HAP-1 (cell line): ENCODE results near the gene ZNF862.

Experiments
- DNase-seq, 2 experiments: peaks; one replicate each; pipeline ENCODE4 v3.0.0-alpha.2; 2016 to 2020; ENCODE audit warnings: low spot score in 2 of 2
- H3K27me3 ChIP-seq: fragments of 250-450 bp; sonication (Bioruptor Pico); 2 replicates; pipeline ENCODE4 v1.5.1; 2020; ENCODE audit warnings: low read depth, mild to moderate bottlenecking, moderate library complexity
- H3K36me3 ChIP-seq: fragments of 250-450 bp; sonication (Bioruptor Pico); replicated peaks from 2 replicates; pipeline ENCODE4 v1.5.1; 2020; ENCODE audit warnings: mild to moderate bottlenecking
- H3K4me1 ChIP-seq: fragments of 250-450 bp; sonication (Bioruptor Pico); 2 replicates; pipeline ENCODE4 v1.5.1; 2020; ENCODE audit warnings: mild to moderate bottlenecking
- H3K4me3 ChIP-seq: fragments of 250-450 bp; sonication (Bioruptor Pico); 2 replicates; pipeline ENCODE4 v1.5.1; 2020; ENCODE audit warnings: mild to moderate bottlenecking, moderate library complexity
- H3K9me3 ChIP-seq: fragments of 250-450 bp; sonication (Bioruptor Pico); 2 replicates; pipeline ENCODE4 v1.5.1; 2020; ENCODE audit warnings: mild to moderate bottlenecking, moderate library complexity
- in situ Hi-C: fragments of 300-500 bp; cut with MboI; formaldehyde crosslinking; loops from 3 replicates; pipeline ENCODE4 v1.14.3; 2020; ENCODE audit warnings: low sequenced_read_pairs, inconsistent platforms, mixed read lengths

The ZNF862 gene

DNA sequence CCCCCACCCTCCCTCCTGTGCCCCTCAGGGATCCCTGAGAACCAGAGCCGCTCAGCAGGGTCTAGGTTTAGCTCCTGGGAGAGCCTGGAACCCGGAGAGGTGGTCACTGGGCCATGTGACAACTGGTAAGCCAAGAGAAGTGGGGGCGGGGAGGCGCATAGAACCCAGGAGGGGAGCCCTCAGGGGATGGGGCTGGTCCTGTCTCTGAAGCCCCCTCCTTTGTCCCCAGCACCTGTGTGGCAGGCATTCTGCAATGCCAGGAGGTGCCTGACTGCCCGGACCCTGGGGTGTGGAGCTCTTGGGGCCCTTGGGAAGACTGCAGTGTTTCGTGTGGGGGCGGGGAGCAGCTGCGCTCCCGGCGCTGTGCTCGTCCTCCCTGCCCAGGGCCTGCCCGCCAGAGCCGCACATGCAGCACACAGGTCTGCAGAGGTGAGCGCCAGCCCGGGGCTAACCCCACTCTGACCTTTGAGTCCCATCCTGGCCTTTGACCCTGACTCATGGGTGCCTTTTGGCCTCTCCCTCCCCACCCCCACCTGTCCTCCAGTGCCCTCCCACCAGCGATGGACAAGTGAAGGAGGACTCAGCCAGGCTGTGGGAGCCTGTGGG is 22.4 kb upstream of the ZNF862 start:
- in situ Hi-C loops: no loop called here
- H3K9me3 ChIP-seq: no peaks in the 10 kb centered on the region

DNA sequence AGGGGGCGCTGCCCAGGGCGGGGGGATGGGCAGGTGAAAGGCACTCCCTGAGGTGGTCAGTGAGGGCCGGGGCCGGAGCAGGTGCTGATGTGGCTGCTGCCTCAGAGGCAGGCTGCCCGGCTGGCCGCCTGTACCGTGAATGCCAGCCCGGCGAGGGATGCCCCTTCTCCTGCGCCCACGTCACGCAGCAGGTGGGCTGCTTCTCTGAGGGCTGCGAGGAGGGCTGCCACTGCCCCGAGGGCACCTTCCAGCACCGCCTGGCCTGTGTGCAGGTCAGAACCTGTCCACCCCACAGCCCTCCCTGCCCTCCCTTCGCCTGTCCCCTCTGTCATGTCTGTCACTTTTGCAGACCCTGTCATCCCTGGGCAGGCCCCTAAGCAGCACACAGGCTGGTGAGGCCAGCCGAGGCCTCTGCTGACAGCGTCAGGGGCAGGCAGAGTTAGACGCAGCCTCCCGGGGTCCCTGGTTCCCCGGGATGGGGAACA is 21.9 kb upstream of the ZNF862 start:
- no peak for DNase-seq
- no peaks in the 10 kb centered on the region for H3K27me3 ChIP-seq
- no peak overlapping the region for H3K4me3 ChIP-seq
- in situ Hi-C loops: no loop called here
- no peaks in the 10 kb centered on the region for H3K4me1 ChIP-seq
- no peaks in the 10 kb centered on the region for H3K36me3 ChIP-seq
- no peaks in the 10 kb centered on the region for H3K9me3 ChIP-seq

More for the DNA sequence above, 22.4 kb upstream of the ZNF862 start:
- Histone ChIP-seq H3K4me3 (no peak overlapping the region), H3K36me3 (no peaks in the 10 kb centered on the region), H3K4me1 (no peaks in the 10 kb centered on the region), H3K27me3 (no peaks in the 10 kb centered on the region)
- no peak for DNase-seq

DNA sequence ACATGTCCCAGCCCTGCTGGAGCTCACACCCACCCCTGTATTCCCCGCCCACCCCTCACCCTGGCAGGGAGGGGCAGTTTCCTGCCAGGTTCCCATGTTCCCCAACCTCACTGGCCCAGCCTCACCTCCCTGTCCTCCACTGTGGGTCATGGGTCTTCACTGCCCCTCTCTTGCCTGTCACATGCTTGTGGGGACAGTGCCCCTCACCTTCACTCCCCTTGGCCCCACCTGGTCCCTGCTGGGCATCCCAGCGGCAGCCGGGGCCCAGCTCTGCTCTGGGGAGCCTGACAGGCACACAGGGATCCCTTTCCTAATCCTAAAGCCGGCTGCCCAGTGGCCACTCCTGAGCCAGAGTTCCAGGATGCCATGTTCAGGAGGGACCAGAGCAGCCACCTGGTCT is 21.4 kb upstream of the ZNF862 start:
- Histone ChIP-seq H3K27me3 (no peaks in the 10 kb centered on the region), H3K4me1 (no peaks in the 10 kb centered on the region), H3K36me3 (no peaks in the 10 kb centered on the region), H3K9me3 (no peaks in the 10 kb centered on the region), H3K4me3 (no peak overlapping the region)
- no peak for DNase-seq
- in situ Hi-C loops: no loop called here

DNA sequence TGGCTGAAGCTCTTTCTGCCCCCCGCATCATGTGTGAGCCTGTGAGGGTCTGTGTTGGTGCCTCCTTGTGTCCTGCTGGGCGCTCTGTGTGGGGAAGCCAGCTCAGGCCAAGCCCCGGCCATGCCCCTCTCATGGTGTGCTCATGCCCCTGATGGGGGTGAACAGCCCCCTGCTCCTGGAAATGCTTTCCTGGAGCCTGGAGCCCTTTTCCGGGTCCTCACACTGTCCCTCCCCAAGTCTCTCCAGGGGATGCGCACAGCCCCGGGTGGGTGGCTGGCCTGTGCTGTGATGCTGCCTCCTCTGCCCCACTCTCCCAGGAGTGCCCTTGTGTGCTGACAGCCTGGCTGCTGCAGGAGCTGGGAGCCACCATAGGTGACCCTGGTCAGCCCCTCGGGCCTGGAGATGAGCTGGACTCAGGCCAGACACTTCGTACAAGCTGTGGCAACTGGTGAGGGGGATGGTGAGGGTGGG is 20.8 kb upstream of the ZNF862 start:
- Histone ChIP-seq H3K4me1 (no peaks in the 10 kb centered on the region), H3K27me3 (no peaks in the 10 kb centered on the region)
- in situ Hi-C loops: no loop called here

DNA sequence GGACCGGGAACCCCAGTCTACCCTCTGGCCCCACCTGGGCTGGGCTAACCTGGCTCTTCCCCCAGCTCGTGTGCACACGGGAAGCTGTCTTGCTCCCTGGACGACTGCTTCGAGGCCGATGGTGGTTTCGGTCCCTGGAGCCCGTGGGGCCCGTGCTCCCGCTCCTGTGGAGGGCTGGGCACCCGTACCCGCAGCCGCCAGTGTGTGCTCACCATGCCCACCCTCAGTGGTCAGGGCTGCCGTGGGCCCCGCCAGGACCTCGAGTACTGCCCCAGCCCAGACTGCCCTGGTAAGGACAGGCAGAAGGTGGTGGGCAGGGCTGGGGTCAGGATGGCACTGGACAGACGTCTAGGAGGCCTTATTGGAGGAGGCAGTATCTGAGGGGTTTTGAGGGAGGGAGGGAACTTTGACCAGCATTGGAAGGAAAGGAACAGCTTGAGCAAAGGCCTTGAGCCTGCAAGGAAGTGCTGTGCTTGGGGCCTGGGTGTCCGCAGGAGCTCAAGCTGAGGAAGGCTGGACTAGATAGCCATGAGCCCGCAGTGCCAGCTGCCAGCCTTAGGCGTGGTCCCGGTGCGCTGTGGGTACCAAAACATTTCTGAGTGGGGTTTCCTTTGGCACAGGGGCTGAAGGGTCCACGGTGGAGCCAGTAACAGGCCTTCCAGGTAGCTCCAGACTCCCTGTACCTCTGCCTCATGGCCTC is 20.2 kb upstream of the ZNF862 start:
- no peak for DNase-seq
- Histone ChIP-seq H3K4me1 (no peaks in the 10 kb centered on the region), H3K9me3 (no peaks in the 10 kb centered on the region), H3K36me3 (no peaks in the 10 kb centered on the region), H3K27me3 (no peaks in the 10 kb centered on the region), H3K4me3 (no peak overlapping the region)
- in situ Hi-C loops: no loop called here

More for the DNA sequence above, 20.8 kb upstream of the ZNF862 start:
- H3K4me3 ChIP-seq: no peak overlapping the region
- no peaks in the 10 kb centered on the region for H3K9me3 ChIP-seq
- H3K36me3 ChIP-seq: no peaks in the 10 kb centered on the region
- DNase-seq: no peak

DNA sequence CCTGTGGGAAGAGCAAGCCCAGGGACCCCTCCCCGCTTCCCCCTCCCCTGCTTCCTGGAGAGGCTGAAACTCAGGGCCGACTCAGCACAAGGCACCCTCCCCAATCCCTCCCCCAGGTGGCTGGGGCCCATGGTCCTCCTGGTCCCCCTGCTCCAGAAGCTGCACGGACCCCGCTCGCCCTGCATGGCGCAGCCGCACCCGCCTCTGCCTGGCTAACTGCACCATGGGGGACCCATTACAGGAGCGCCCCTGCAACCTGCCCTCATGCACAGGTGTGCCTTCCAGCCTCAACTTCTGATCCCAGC is 19.7 kb upstream of the ZNF862 start:
- DNase-seq: no peak
- H3K4me3 ChIP-seq: no peak overlapping the region
- no peaks in the 10 kb centered on the region for H3K36me3 ChIP-seq
- no peaks in the 10 kb centered on the region for H3K9me3 ChIP-seq
- in situ Hi-C loops: no loop called here
- no peaks in the 10 kb centered on the region for H3K4me1 ChIP-seq
- H3K27me3 ChIP-seq: no peaks in the 10 kb centered on the region

DNA sequence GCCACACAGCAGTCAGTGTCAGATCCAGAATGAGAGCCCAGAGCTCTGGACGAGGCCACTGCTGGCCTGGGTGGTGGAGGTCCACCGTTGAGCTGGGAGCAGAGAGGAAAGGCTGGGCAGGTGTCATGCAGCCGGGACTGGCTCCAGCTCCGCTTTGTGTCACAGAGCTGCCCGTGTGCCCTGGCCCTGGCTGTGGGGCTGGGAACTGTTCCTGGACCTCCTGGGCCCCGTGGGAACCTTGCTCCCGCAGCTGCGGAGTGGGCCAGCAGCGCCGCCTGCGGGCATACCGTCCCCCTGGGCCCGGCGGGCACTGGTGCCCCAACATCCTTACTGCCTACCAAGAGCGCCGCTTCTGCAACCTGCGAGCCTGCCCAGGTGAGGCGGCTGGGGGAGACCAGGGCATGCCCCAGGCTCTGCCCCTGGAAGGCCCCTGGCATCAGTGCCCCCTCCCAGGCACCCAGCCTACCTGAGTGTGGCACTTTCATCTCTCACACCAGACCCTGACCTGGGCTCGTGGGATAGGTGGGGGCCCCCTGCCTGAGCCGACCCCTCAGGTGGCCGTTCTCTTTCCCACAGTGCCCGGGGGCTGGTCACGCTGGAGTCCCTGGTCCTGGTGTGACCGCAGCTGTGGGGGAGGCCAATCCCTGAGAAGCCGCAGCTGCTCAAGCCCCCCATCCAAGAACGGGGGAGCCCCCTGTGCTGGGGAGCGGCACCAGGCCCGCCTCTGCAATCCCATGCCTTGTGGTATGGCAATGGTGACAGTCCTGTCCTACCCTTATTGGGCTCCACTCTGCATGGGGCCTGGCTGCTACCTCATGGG is 18.8 kb upstream of the ZNF862 start:
- H3K4me3 ChIP-seq: no peak overlapping the region
- H3K4me1 ChIP-seq: no peaks in the 10 kb centered on the region
- in situ Hi-C loops: no loop called here
- H3K9me3 ChIP-seq: no peaks in the 10 kb centered on the region
- no peaks in the 10 kb centered on the region for H3K27me3 ChIP-seq
- H3K36me3 ChIP-seq: no peaks in the 10 kb centered on the region
- no peak for DNase-seq

DNA sequence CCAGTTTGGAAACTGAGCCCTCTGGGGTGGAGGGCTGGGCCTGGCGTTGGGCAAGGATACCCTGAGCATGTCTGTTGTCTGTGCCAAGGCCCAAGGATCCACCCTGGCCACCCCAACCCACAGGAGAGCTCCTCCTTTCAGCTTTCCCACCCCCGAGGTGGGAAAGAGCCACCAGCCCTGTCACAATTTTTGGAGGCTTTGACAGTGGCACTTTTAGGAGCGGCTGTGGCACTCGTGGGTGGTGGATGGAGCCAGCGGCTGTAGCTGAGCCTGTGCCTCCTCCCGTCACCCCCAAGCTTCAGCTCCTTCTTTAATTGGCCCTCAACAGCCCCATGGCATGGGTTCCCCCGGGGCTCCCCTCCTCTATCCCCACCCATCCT is 18.2 kb upstream of the ZNF862 start:
- H3K36me3 ChIP-seq: no peaks in the 10 kb centered on the region

DNA sequence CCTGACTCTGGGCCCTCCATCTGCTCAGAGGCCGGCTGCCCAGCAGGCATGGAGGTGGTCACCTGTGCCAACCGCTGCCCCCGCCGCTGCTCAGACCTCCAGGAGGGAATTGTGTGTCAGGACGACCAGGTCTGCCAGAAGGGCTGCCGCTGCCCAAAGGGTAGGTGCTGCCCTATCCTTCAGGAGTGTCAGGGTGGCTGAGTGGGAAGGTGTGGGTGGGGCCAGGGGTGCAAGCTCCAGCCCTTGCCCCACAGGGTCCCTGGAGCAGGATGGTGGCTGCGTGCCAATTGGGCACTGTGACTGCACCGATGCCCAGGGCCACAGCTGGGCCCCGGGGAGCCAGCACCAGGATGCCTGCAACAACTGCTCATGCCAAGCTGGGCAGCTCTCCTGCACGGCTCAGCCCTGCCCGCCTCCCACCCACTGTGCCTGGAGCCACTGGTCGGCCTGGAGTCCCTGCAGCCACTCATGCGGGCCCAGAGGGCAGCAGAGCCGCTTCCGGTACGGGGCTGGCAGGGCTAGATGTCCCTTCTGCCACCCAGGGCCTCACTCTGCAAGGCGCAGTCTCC is 17.5 kb upstream of the ZNF862 start:
- Histone ChIP-seq H3K4me1 (no peaks in the 10 kb centered on the region), H3K9me3 (no peaks in the 10 kb centered on the region), H3K36me3 (no peaks in the 10 kb centered on the region), H3K27me3 (no peaks in the 10 kb centered on the region), H3K4me3 (no peak overlapping the region)
- no peak for DNase-seq
- in situ Hi-C loops: no loop called here

More for the DNA sequence above, 18.2 kb upstream of the ZNF862 start:
- Histone ChIP-seq H3K4me3 (no peak overlapping the region), H3K27me3 (no peaks in the 10 kb centered on the region), H3K9me3 (no peaks in the 10 kb centered on the region), H3K4me1 (no peaks in the 10 kb centered on the region)
- in situ Hi-C loops: no loop called here
- DNase-seq: no peak

DNA sequence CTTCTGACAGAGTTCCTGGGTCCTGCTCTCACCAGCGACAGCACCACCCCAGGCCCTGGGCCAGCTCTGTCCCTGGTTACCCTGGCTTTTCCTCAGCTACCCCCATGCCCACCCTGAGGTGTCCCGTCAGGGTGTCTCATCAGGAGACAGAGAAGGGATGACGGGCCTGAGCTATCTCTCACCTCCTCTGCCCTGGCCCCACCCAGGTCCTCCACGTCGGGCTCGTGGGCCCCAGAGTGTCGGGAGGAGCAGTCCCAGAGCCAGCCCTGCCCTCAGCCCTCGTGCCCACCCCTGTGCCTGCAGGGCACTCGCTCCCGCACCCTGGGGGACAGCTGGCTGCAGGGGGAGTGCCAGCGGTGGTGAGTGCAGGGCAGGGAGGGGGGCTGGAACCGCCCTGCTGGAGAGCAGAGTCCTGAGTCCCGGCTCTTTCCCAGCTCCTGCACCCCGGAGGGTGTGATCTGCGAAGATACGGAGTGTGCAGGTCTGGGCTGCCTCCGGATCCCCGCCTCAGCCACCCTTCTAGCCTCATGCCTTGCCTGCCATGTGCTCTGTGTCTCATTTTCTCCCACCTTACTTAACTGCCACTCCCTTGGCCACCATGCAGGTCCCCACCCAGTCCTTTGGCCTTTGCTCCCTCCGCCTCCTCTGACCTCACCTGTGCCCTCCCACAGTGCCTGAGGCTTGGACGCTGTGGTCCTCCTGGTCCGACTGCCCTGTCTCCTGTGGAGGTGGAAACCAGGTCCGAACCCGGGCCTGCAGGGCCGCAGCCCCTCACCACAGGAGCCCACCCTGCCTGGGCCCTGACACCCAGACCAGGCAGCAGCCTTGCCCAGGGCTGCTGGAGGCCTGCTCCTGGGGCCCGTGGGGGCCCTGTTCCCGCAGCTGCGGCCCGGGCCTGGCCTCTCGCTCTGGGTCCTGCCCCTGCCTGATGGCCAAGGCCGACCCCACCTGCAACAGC is 16.7 kb upstream of the ZNF862 start:
- H3K36me3 ChIP-seq: no peaks in the 10 kb centered on the region
- in situ Hi-C loops: no loop called here
- no peaks in the 10 kb centered on the region for H3K27me3 ChIP-seq
- H3K4me3 ChIP-seq: no peak overlapping the region
- no peaks in the 10 kb centered on the region for H3K4me1 ChIP-seq
- no peak for DNase-seq
- no peaks in the 10 kb centered on the region for H3K9me3 ChIP-seq

DNA sequence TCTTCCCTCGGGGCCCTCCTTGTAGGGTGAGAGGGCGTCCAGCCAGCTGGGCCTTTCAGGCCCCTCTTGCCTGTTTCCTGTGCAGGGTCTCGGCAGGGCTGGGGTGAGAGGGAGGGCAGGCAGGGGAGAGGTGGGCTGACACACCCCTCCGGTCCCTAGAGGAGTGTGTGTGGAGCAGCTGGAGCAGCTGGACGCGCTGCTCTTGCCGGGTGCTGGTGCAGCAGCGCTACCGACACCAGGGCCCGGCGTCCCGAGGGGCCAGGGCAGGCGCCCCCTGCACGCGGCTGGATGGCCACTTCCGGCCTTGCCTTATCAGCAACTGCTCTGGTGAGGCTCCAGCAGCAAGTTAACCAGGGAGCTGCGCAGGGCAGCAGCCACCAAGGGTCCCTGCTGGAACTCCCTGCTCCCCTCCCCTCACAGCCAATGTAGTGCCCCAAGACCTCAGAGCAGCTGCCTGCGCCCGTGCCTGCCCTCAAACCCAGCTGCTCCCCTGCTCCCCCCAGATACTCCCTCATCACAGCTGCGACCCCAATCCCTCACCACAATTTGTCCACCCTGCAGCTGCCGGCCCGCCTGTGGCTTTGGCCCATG is 15.7 kb upstream of the ZNF862 start:
- DNase-seq: no peak
- Histone ChIP-seq H3K36me3 (no peaks in the 10 kb centered on the region), H3K4me3 (no peak overlapping the region), H3K27me3 (no peaks in the 10 kb centered on the region), H3K9me3 (no peaks in the 10 kb centered on the region), H3K4me1 (no peaks in the 10 kb centered on the region)
- in situ Hi-C loops: no loop called here

DNA sequence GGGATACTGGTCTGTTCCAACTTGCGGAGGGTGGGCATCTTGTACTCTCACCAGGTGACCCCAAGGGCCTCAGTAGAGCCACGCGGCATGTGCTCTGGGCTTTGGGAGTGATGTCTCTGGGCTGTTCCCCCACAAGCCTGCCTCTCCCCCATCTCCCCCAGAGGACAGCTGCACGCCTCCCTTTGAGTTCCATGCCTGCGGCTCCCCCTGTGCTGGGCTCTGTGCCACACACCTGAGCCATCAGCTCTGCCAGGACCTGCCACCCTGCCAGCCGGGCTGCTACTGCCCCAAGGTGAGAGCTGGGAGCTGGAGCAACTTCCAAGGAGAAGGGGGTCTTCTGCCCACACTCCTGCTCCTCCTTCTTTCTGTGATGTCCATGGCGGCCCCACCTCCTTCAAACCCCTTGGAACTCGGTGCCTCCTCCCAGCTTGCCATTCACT is 15.0 kb upstream of the ZNF862 start:
- no peaks in the 10 kb centered on the region for H3K27me3 ChIP-seq
- H3K9me3 ChIP-seq: no peaks in the 10 kb centered on the region

More for the DNA sequence above, 15.0 kb upstream of the ZNF862 start:
- Histone ChIP-seq H3K36me3 (no peaks in the 10 kb centered on the region), H3K4me3 (no peak overlapping the region), H3K4me1 (no peaks in the 10 kb centered on the region)
- no peak for DNase-seq
- in situ Hi-C loops: no loop called here
